IPS-NIHi11 (cell line): Measurements from ENCODE around the gene NDST1.

Experiments used
- DNase-seq: peaks from one replicate; pipeline ENCODE4 v3.0.0; 2012; ENCODE audit warnings: mixed read lengths, low spot score

The NDST1 gene

DNA sequence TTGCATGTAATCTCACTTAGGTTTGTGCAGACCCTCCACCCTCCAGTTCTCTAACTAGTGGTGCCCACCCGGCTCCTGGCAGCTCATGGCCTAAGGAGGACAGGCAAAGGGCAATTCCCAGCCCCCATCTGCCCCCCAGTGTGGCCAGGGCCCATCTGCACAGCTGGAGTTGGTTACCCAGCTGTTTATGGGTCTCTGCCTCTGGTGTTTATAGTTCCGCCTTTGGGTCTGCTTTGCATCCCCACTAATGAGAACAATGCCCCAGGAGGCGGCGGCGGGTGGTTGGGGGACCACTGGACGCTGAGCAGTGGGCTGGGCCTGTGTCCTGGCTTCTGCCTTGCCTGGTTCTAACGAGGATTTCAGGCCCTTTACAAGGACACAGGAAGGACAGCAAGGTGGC is 62.4 kb downstream of the NDST1 start:
- no peak for DNase-seq

DNA sequence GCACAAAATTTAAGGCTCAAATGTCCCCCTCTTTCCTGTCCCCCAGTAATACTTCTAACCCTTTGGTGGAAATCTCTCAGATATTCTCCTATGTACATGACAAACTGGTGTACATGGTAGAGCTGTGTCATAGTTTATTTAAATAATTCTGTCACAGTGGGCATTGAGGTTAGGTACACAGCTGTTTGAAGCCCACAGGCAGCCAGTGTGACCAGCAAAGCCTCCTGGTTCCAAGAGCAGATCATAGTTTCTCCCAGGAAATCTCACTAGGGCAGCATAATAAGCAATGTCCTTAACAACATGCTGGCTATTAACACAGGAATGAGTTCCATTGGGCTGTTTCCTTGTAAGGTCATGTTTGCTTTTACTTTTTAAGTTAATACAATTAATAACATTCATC is 63.9 kb downstream of the NDST1 start:
- no peak for DNase-seq

DNA sequence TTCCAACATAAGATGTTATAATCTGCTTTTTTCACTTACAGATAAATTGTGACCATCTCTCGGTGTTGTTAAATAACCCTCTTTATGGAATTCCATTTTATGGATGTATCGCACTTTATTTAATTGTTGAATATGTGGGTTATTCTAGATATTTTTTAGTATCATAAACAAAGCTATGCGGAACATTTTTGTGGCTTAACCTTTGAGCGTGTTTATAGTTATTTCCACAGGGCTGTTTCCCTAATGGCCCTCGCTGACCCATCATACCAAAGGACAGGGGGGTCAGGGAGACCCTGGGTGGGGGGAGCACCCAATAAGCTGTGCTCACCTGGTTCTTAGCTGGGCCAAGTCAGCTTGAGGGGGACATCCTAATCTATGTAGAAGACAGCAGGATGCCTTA is 65.3 kb downstream of the NDST1 start:
- no peak for DNase-seq

- DNase-seq, result peak; percentile 63
Observed at GRCh38 chr5:150573867-150574817, 66.2 kb downstream of the NDST1 start.

GRCh38 chr5:150574818-150575547 is 67.1 kb downstream of the NDST1 start:
- no peak for DNase-seq

DNA sequence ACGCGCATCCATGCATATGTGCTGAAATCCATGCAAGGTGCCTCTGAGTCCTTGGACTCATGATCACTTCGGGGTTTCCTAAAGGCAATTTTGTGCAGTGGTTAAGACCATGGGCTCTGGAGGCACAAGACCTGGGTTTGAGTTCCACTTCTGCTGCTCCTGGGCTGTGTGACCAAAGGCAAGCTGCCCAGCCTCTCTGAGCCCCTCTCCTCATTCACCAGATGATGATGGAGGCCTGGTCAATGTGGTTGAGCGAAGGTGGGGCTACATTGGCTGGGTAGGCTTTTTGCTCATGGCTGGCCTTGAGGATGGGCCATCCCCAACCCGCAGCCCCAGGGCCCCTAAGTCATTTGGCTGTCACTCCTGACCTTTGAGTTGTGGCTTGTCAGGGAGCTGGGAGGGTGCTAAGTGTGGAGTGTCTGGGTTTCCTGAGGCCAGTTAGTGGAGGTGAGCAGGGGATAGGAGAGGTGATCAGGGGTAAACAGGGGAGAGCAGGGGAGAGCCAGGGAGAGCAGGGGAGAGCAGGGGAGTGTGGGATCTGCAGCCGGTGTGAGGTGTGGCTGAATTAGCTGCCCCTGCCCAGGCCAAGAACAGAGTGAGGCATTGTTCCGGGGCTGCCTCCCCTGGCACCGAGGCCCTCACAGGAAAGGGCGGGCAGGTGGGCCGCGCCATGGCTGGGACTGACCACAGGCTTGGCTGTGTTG is 68.0 kb downstream of the NDST1 start:
- no peak for DNase-seq

DNA sequence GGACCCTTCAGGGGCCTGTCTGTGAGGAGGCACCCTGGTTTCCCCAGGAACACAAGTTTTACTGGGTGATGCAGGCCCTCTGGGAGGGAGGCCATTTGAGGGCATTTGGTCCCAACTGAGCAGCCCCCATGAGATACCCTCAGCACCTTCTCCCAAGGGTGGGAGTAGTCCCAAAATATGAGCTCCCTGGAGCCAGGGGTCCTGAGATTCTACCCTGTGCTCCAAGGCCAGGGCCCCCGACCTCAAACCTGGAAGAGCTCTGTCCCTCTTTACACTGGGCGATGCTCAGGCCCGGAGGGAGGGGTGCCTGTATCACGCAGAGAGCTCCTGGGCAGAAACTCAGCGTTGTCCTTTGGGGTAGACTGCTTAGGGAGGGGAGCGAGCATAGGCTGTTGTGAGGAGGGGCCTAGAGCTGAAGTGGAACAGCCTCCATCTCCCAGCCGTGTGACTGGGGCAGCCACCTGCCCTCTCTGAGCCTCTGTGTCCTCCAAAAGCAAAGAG is 68.6 kb downstream of the NDST1 start:
- DNase-seq, result no peak

DNA sequence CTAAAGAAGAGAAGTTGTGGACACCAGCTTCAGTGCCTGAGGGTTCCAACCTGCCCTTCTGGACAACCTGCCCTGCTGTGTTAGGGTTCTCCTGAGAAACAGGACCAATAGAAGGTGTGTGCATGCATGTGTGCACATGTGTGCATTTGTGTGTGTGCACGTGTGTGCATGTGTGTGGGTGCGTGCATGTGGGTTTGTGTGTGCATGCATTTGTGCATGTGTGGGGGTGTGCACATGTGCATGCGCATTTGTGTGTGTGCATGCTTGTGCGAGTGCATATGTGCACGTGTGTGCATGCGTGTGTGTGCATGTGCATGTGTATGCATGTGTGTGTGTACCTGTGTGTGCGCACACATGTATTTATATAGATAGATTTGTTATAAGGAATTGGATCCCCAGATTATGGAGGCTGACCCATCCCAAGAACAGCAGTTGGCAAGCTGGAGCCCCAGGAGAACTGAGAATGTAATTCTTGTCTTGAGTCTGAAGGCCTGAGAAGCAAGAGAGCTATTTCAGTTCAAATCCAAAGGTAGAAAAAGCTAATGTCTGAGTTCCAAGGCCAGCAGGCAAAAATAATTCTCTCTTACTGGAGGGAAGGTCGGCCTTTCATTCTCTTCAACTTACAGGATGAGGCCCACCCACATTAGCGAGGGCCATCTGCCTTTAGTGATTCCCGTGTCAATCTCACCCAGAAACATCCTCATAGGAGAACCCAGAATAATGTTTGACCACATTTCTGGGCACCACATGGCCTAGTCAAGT is 69.6 kb downstream of the NDST1 start:
- no peak for DNase-seq

DNA sequence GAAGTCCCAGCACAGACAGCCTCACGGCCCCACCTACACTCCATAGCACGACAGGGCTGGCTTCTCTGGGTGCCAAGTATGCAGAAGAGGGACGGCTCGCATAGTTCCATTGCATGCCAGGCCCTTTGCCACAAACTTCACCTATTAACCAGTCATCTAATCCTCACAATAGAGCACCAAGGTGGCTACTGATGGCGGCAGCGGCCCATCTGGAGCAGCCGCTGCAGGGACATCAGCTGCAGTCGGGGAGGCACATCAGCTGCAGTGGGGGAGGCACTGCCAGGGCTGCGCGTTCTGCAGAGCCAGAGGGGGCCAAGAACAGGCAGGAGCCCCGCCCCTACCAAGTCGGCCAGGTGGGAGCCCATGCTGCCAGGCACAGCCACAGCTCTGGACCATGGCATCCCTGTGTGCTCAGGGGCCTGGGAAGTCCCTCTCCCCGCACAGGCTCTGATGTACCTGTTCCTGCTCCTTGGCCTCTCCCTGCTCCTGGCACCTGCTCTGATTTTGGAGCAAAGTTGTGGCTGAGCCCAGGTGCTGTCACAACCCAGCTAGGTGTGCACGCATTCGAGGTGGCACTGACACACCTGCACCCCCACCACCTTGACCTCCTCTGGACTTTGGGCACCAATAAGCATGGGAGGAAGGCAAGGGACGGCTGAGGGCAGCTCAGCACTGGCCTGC is 71.0 kb downstream of the NDST1 start:
- DNase-seq, result no peak

- no peak for DNase-seq
Observed at GRCh38 chr5:150579462-150580400, 71.8 kb downstream of the NDST1 start.

DNA sequence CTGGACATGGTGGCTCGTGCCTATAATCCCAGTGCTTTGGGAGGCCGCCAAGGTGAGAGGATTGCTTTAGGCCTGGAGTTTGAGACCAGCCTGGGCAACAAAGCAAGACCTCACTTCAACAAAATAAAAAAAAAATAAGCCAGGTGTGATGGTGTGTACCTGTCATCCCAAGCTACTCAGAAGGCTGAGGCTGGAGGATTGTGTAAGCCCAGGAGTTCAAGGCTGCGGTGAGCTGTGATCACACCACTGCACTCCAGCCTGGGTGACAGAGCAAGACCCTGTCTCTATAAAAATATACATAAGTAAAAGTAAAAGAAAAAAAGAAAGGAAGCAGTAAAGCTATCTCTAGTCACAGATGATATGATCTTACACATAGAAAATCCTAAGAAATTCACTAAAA is 73.0 kb downstream of the NDST1 start:
- DNase-seq, result no peak

- no peak for DNase-seq
Observed at GRCh38 chr5:150582241-150583109, 74.5 kb downstream of the NDST1 start.

DNA sequence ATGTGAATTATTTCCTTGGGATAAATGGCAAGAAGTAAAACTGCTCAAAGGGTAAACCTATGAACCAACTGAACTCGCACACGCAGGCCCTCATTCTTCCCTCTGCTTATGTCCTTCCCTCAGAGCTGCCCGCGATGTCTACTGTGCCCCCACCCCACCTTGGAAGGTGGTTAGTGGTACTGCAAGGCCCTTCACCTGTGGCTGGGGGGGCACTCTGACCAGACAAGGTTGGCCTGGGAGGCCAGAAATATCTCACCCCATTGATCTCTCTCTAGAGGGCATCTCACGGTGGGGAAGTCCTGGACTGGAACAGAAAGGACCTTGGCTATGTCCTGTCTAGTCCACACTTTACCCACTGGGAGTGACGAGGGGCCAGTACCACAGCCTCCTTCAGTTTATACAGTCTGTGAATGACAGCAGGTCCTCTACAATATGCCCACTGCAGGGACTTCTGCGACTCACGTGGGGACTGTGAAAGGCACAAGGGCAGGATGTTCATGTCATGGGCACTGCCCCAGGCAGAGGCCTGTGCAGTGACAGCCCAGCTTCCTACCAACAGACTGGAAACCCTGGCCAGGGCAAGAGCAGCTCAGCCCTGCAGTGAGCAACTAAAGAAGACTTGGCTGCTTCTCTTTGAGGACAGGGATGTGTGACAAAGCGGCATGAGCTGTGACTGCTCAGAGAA is 75.8 kb downstream of the NDST1 start:
- no peak for DNase-seq

DNA sequence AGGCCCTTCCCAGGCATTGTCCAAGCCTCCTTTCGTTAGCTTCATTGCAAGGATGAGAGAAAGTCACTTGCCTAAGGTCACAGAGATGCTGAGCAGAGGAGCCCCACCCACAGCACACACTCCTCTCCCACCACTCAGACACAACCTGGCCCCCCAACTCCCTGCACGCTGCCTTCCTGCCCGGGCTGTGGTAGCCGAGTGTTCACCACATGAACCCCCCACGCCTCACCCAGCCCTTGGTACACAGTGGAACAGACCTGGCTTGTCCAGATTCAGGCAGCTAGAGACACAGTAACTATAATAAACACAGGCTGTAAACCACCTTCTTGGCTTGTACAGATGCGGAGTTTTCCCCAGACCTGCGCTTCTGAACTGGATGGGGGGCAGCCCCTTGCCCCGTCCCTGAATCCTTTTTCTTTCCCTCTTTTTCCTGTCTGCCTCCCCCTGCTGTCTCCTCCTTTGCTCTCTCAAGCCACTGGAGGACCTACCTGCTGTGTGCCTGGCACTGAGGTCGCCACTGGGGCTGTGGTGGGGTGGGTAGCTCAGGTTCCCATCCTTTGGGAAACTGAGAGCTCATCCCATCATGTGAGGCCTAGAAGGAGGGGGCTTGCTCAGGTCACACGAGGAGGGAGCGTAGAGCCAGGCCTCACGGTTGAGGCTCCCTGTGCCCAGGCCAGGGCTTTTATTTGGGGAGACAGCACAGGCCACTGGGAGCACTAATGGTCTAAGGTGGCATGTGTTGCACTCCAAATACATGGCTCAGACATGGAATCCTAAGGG is 76.8 kb downstream of the NDST1 start:
- no peak for DNase-seq

- no peak for DNase-seq
Observed at GRCh38 chr5:150585781-150586341, 77.9 kb downstream of the NDST1 start.

DNA sequence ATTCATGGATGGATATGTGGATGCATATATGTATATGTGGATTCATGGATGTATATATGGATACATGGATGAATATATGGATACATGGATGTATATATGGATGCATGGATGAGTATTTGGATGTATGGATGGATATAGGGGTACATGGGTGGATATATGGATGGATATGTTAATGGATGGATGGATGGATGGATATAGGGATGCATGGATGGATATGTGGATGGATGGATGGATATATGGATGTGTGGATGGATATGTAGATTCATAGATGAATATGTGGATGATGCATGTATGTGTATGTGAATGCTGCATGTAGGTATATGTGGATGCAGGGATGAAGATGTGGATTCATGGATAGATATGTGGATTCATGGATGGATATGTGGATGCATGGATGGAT is 79.1 kb downstream of the NDST1 start:
- no peak for DNase-seq
